Adipose tissue (tissue), 3 donors: ENCODE data around the gene KCNK10. TPM values are rescaled to one million over a fixed set of nuclear protein-coding genes. Genes with fewer than 3 reads are reported as not detected.

Source experiments
- H3K27ac ChIP-seq: one replicate; pipeline ENCODE4 v1.5.1; 2013; ENCODE audit warnings: low read depth, low read length
- WGBS, 3 donors: extraction: QIAGEN DNeasy Blood & Tissue Kit; methylation state at CpG; one replicate each; pipeline ENCODE4 v1.1.7; 2013; 5-methylcytosine and 5-hydroxymethylcytosine counted together
- polyA plus RNA-seq, 3 donors: library from polyadenylated mRNA; stranded (reverse); fragments of 200-250 nt; gene quantifications; one replicate each; pipeline ENCODE4 v1.2.3, GENCODE V29; 2013
- donor health status: healthy with polysubstance abuse.
- donor health status: Bipolar disorder and iron deficiency.
- donor health status: healthy.

The KCNK10 gene, protein sequence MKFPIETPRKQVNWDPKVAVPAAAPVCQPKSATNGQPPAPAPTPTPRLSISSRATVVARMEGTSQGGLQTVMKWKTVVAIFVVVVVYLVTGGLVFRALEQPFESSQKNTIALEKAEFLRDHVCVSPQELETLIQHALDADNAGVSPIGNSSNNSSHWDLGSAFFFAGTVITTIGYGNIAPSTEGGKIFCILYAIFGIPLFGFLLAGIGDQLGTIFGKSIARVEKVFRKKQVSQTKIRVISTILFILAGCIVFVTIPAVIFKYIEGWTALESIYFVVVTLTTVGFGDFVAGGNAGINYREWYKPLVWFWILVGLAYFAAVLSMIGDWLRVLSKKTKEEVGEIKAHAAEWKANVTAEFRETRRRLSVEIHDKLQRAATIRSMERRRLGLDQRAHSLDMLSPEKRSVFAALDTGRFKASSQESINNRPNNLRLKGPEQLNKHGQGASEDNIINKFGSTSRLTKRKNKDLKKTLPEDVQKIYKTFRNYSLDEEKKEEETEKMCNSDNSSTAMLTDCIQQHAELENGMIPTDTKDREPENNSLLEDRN
- under 1 TPM in 2 of 3 donors, not detected in 1; 0.03 to 0.48 TPM for polyA plus RNA-seq

DNA sequence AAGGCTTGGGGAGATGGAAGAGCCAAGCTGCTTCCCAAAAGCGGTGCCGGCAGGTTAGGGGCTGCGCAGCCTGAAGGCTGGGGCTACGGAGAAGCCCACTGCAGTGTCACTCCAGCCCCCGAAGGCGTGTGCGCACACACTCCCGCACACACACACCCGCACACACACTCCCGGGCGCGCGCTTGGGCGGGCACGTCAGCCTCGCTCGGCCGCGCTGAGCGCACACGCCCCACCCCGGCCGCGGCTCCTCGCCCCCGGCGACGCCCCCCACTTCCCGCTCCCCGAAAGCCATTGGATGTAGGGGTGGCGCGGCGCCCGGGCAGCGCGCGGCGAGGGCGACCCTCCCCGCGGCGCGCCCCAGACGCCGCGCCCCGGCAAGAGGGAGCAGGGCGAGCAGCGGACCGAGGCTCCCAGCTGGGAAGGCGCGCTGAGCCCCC lies at the start of gene KCNK10:
Gene KCNK10, minus strand, starts transcription at position 184 of the 437 bp plus-strand sequence. CDS start 471 bp downstream, outside the sequence.
- WGBS, 3 donors, result 0 to 1% (median 1%) methylated on average over 50 to 52 of the region's 52 CpGs
- no peak within 1 kb of the TSS for H3K27ac ChIP-seq

DNA sequence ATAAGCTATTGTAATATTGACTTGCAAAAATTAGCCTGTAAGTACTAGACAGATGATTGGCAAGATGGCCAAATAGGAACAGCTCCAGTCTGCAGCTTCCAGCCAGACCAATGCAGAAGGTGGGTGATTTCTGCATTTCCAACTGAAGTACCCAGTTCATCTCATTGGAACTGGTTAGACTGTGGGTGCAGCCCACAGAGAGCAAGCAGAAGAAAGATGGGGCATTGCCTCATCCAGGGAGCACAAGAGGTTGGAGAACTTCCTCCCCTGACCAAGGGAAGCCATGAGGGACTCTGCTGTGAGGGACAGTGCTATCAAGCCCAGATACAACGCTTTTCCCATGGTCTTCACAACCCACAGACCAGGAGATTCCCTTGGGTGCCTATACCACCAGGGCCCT lies 46.4 kb upstream of the KCNK10 start:
- WGBS, 3 donors, result 44 to 71% (median 54%) methylated on average over 1 of the region's 1 CpG
- H3K27ac ChIP-seq, result no peak overlapping the region

DNA sequence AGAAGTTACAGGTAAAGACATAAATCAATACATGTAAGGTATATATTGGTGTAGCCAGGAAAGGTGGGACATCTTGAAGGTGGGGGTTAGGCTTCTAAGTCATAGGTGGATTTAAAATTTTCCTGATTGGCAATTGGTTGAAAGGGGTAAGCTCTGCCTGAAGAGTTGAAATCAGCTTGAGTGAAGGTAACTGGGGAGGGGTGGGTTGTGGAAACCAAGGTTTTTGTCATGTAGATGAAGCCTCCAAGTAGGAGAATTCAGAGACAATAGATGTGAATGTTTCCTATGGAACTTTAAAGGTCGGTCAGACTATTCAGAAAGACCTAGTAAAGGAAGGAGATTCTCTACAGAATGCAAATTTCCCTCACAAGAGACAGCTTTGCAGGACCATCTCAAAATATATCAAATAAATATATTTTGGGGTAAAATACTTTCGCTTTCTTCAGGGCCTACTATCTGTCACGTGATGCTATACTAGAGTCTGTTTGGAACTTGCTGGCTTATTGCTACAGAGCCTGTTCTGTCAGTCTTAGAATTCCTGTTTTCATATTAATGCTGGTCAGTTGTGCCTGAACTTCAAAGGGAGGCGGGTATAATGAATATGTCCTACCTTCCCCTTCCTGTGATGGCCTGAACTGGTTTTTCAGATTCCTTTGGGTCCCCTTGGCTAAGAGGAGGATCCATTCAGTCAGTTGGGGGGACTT lies 41.8 kb upstream of the KCNK10 start:
- no peak overlapping the region for H3K27ac ChIP-seq
- WGBS, 3 donors, result 70 to 76% (median 73%) methylated on average over 4 of the region's 4 CpGs

DNA sequence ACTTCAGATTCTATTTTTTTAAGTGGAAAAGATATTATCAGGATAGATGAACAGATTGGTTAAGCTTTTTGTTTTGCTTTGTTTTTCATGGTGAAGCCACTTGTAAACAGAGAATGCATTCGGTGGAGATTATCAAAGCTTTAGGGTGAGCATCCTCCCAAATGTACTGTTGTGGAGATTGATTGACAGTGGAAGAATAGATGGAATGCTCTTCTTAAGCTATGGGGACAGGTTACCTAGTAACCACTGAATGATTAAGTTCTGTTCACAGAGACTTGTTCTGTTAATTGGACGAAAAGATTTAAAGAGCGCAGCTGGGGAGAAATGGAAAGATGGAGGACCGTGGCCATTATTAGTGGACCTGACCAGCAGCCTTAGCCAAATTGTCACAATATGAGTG lies 40.6 kb upstream of the KCNK10 start:
- 70 to 85% (median 82%) methylated on average over 4 of the region's 4 CpGs for WGBS, 3 donors
- no peak overlapping the region for H3K27ac ChIP-seq

DNA sequence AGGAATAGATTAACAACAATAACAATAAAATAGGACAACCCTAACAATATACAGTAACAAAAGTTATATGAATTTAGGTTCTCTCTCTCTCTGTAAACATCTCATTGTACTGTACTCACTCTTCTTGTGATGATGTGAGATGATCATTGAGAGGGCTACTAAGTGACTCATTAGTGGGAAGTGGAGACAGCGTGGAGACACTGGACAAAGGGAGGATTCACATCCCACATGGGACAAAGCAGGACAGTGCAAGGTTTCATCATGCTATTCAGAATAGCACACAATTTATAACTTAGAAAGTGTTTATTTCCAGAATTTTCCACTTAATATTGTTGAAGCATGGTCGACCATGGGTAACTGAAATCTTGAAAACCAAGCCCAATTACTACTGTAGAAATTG lies 36.4 kb upstream of the KCNK10 start:
- 62 to 71% (median 70%) methylated on average over 2 of the region's 2 CpGs for WGBS, 3 donors
- no peak overlapping the region for H3K27ac ChIP-seq

DNA sequence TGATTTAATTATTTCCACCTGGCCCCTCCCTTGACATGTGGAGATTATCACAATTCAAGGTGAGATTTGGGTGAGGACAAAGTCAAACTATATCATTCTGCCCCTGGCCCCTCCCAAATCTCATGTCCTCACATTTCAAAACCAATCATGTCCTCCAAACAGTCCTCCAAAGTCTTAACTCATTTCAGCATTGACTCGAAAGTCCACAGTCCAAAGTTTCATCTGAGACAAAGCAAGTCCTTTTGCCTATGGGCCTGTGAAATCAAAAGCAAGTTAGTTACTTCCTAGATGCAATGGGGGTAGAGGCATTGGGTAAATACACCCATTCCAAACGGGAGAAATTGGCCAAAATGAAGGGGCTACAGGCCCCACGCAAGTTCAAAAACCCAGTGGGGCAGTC lies 31.3 kb upstream of the KCNK10 start:
- no peak overlapping the region for H3K27ac ChIP-seq
- 75 to 86% (median 77%) methylated on average over 3 of the region's 3 CpGs for WGBS, 3 donors

DNA sequence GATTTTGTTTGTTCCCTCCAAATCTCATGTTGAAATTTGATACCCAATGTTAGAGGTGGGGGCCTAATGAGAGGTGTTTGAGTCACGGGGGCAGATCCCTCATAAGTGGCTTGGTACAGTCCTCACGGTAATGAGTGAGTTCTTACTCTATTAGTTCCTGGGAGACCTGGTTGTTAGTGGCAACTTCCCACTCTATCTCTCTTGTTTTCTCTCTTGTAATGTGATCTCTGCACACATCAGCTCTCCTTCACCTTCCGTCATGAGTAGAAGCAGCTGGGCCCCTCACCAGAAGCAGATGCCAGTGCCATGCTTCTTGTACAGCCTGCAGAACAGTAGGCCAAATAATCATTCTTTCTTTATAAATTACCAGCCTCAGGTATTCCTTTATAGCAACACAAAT lies 29.6 kb upstream of the KCNK10 start:
- H3K27ac ChIP-seq, result no peak overlapping the region
- WGBS, 3 donors, result 54 to 57% (median 56%) methylated on average over 3 of the region's 3 CpGs

DNA sequence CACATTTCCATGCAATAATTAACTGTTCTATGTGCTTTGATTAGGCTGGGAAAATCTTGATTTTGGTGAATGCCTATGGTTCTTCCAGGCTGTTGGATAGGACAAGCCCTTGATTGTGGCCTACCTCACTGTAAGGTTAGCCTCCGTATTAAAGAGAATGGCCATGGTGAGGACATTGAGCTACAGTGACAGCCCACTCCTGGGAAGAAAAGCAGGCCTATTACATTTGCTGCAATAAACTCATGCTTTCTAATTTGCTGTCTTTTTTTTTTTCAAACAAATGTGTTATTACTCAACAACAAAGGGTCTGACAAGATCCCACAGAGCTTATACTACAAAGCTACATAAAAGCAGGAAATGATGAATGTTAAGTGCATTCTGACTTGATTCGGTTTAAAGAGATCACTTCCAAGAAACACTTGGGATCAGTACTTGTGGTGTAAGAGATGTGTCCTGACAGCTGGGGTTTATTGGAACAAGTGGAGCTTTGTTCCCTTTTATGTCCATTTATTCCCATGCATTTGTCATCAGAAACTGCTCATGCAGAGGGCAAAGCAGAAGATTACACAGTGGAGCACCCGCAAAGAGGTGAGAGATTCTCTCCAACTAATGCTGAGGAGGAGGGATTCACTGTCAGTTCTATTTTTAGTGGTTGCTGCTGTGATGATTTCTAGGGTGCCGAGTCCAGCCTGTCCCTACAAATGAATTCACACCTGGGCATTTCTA lies 29.1 kb upstream of the KCNK10 start:
- WGBS, 3 donors, result 63 to 66% (median 66%) methylated on average over 4 of the region's 4 CpGs

DNA sequence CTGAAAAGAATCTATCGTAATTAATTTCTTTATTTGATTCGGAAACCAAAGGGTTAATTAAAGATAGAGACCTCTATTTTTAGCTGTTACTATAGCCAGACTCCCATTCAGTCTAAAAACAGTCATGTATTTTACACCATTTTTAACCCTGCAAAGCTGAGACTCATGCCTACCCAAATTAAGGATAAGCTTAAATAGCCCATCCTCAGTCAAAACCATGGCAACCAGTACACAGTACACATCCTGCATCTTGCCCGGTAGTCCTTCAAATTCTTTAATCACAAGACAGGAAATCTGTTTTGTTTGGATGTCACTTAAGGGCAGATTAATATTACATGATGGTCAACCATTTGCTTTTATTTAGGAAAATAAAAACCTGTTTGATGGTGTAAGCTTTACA lies 25.5 kb upstream of the KCNK10 start:
- 56 to 60% (median 59%) methylated on average over 3 of the region's 3 CpGs for WGBS, 3 donors
- H3K27ac ChIP-seq, result no peak overlapping the region

More for the DNA sequence above, 29.1 kb upstream of the KCNK10 start:
- no peak overlapping the region for H3K27ac ChIP-seq

DNA sequence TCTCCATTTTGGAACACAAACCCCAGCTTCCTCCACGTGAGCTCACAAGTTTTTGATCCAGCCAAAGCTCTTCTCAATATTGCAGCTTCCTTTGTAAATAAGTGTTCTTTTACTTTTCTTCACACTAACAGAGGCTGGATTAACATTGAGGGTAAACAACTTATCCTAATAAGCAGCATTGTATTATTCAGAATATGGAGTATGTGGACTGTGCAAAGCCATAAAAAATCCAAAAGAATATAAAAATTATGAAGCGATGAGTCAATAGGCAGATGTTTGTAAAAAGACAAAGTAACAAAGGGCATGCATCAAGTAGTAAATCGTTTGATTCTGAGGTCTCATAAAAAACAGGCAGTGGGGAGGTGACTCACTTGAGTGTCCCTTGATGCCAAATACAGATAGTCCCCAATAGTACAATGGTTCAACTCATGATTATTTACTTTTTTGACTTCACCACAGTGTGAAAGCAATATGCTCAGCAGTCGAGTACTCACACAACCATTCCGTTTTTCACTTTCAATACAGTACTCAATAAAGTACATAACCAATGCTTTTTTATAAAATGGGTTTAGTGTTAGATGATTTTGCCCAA lies 23.1 kb upstream of the KCNK10 start:
- H3K27ac ChIP-seq, result no peak overlapping the region
- WGBS, 3 donors, result 62 to 77% (median 70%) methylated on average over 5 of the region's 5 CpGs

DNA sequence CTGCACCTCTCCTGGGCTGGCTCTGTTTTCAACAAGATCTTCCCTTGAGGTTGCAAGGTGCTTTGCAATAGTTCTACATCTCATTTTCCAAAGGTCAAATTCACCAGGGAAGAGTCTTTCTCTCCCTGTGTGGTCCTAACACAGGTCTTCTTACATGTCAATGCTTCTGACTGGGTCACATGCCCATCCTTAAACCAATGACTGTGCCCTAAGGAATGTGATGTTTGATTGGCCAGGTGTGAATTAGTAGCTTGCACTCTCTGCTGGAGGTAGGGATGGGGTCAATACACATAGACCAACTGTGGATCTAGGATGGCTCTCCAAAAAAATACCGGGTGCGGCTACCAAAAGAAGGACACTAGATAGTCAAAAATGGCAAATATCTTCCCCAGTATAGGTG lies 19.9 kb upstream of the KCNK10 start:
- no peak overlapping the region for H3K27ac ChIP-seq
- 80 to 100% (median 93%) methylated on average over 2 of the region's 2 CpGs for WGBS, 3 donors

DNA sequence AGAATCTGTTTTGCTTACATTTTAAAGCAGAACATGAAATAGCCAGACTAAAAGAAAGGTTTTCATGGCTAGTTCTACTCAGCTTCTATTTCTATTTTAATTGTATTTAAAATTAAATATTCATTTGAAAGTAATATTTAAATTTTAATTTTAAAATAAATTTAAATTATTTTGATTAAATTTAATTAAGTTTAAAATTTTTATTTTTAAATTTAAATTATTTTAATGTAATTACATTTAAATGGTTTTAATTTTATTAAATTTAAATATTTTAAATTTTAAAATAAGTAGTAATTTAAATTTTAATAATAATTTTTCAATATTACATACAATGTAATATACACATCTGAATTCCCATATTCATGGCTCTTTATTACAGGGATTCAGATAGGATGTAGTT lies 17.3 kb upstream of the KCNK10 start:
- no peak overlapping the region for H3K27ac ChIP-seq

DNA sequence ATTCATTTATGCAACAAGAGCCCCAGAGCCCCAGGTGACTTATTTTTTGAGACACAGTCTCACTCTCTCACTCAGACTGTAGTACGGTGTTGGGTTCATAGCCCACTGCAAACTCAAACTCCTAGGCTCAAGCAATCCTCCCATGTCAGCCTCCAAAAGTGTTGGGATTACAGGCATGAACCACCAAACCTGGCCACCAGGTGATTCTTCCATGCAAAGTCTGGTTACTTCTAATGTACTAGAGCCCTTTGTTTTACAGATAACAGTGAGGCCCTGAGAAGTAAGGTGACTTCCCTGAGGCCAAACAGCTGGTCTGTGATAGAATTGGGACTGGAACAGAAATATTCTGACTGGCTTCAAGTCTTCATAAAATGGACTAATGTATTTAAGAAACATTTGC lies 10.0 kb upstream of the KCNK10 start:
- H3K27ac ChIP-seq, result no peak overlapping the region
- 76 to 81% (median 76%) methylated on average over 1 of the region's 1 CpG for WGBS, 3 donors

DNA sequence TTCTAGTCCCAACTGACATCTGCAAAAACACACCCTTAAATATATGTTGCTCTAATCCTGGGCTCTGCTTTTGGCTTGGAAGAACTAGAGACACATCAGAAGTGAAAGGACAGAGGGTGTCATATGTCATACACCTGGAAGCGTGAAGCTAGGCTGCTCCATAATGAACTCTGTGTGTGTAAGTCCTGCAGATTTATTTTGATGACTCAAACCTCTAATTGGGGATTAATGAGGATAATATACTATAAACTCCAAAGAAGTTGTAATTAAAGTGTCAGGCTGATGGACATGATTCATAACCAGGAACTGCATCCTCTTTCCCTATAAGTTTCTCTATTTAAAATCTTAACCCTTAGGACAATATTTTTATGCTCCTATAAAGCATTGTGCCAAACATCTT lies 4.4 kb upstream of the KCNK10 start:
- no peak overlapping the region for H3K27ac ChIP-seq
- 38 to 53% (median 51%) methylated on average over 1 of the region's 1 CpG for WGBS, 3 donors

DNA sequence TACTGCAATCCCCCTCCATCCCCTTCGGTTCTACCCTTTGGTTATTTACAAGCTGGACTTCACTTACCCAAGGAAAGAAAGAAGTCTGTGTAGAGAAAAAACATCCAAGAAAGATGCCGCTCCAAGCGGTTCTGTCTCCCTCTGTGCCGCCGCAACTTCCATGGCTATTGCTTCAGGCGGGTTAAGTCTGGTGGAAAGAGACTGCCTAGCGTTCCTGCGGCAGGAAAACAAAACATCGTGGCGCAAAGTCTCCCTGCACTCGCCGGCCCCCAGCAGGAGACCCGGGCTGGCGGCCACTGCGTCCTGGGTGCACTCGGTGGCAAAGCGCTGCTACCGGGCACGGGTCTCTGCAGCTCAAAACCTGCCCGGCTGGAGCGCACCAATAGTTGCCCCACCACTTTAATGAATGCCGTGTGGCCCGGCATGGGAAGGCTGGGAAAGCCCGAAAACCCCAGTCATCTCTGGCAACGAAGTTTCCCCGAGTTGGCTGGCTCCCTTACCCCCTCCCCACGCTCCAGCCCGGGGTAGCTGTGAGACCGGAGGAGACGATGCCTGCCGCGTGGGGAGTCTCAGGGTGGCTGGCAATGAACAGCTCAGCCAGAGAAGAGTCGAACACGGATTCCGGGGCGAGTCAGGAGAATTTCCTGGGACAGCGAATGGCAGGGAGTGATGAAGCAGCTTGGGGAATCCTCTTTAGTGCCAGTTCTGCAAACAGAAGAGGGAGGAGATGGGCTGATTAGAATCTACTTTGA lies 3.5 kb upstream of the KCNK10 start:
- WGBS, 3 donors, result 1 to 3% (median 2%) methylated on average over 37 of the region's 37 CpGs
- no peak overlapping the region for H3K27ac ChIP-seq

DNA sequence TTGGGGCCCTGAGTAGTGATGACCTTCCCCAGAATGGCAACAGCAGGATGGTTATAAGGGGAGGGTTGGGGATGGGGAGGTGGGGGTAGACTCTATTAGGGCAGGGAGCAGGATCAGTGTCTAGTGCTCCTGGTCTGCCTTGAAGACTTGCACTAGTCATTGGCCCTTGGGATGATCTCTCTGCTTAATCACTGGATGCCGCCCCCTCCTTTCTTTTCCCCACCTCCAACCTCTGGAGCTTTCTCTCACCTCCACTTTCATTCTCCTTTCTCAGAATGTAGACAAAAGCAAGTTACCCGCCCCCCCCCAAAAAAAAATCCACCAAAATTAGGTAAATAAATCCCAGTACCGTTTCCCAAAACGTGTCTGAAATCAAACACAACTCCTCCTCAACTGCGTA lies 2.8 kb upstream of the KCNK10 start:
- H3K27ac ChIP-seq, result no peak overlapping the region
- WGBS, 3 donors, result 9 to 14% (median 10%) methylated on average over 5 of the region's 5 CpGs

DNA sequence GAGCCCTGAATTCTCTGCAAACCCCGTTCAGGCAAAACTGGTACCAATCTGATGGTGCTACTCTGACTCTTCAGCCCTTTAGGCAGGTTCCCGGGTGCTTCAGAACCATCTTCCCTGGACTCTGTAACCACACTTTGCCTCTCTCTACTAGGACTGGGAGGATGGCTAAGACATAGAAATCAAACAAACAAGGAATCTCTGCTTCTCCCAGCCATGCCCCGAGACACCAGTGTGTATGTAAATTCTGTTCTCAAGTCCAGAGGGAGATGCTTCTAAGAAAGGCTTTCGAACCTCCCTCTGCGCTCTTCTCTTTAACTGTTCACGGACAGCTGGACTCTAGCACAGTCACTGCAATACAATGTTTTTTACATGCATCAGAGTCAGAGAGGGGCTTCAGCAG lies 1.9 kb upstream of the KCNK10 start:
- no peak overlapping the region for H3K27ac ChIP-seq
- WGBS, 3 donors, result 57 to 66% (median 62%) methylated on average over 6 of the region's 6 CpGs

DNA sequence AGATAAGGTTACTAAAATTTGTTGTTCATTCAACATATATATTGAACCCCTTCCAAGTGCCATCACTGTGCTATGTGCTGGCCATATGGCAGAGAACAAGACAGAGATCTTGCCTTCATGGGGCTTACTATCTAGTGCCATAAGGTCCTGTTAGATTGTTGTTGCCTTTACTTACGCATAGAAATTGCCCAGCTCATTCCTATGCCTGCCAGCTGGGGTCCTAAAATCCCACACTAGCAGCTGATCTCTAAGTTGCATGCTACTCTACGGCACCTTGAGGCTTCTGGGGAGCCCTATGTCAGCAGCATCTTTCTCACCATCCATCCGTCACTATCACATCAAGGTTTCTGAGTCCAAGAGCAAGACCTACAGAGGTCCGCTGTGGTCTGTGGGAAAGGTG lies 1.4 kb upstream of the KCNK10 start:
- H3K27ac ChIP-seq, result no peak overlapping the region
- WGBS, 3 donors, result 52 to 65% (median 55%) methylated on average over 4 of the region's 4 CpGs
